Osteoblast (primary cell): ENCODE results near the gene BFSP2. TPM values are rescaled to one million over a fixed set of nuclear protein-coding genes. Genes with fewer than 3 reads are reported as not detected.

ENCODE experiments used
- DNase-seq: peaks from one replicate; pipeline ENCODE4 v3.0.0; 2011; ENCODE audit warnings: low spot score, mixed read lengths; ENCODE audit not compliant: insufficient read length; ENCODE audit errors: missing footprints
- H2AFZ ChIP-seq: 2 replicates; pipeline ENCODE4 v1.6.0; 2011; ENCODE audit warnings: mild to moderate bottlenecking, low read length
- H3K27ac ChIP-seq: 2 replicates; pipeline ENCODE4 v1.5.1; 2011; ENCODE audit warnings: mild to moderate bottlenecking, low read depth, low read length, moderate library complexity
- H3K27me3 ChIP-seq: 2 replicates; pipeline ENCODE4 v1.6.0; 2012; ENCODE audit warnings: mild to moderate bottlenecking, control low read depth, inconsistent platforms, low read length, moderate library complexity; ENCODE audit not compliant: insufficient read depth
- H3K36me3 ChIP-seq: 2 replicates; pipeline ENCODE4 v1.5.1; 2011; ENCODE audit warnings: mild to moderate bottlenecking, low read length, control low read depth, moderate library complexity; ENCODE audit not compliant: insufficient read depth
- H3K4me1 ChIP-seq: 2 replicates; pipeline ENCODE4 v1.5.1; 2011; ENCODE audit warnings: mild to moderate bottlenecking, low read length, control low read depth, moderate library complexity; ENCODE audit not compliant: insufficient read depth
- H3K4me2 ChIP-seq: 2 replicates; pipeline ENCODE4 v1.6.0; 2011; ENCODE audit warnings: mild to moderate bottlenecking, low read length; ENCODE audit not compliant: insufficient read depth
- H3K4me3 ChIP-seq: fragments of 200-600 bp; sonication (generic); 3 replicates; pipeline ENCODE4 v1.5.1; 2012; ENCODE audit warnings: mild to moderate bottlenecking, low read length, inconsistent platforms; ENCODE audit not compliant: insufficient read depth
- H3K79me2 ChIP-seq: 2 replicates; pipeline ENCODE4 v1.6.0; 2012; ENCODE audit warnings: mild to moderate bottlenecking, low read length, control low read depth, inconsistent platforms; ENCODE audit not compliant: insufficient read depth
- H3K9me3 ChIP-seq: 2 replicates; pipeline ENCODE4 v1.5.1; 2011; ENCODE audit warnings: low read depth, low read length, control low read depth
- H4K20me1 ChIP-seq: 2 replicates; pipeline ENCODE4 v1.6.0; 2012; ENCODE audit warnings: mild to moderate bottlenecking, low read length, control low read depth; ENCODE audit not compliant: insufficient read depth
- total RNA-seq: library from RNA; depleted of rRNA; stranded (reverse); fragments of >200 nt; gene quantifications from 2 replicates; pipeline ENCODE4 v1.2.3, GENCODE V29; 2012
- TF ChIP-seq, protein P1 (sequence below): IDR thresholded peaks from 2 replicates; pipeline ENCODE4 v1.5.1; 2011; ENCODE audit warnings: mild to moderate bottlenecking, low read depth, low read length, moderate library complexity; ENCODE audit errors: extremely low read depth

The BFSP2 gene
- total RNA-seq, 1 donor = not detected

DNA sequence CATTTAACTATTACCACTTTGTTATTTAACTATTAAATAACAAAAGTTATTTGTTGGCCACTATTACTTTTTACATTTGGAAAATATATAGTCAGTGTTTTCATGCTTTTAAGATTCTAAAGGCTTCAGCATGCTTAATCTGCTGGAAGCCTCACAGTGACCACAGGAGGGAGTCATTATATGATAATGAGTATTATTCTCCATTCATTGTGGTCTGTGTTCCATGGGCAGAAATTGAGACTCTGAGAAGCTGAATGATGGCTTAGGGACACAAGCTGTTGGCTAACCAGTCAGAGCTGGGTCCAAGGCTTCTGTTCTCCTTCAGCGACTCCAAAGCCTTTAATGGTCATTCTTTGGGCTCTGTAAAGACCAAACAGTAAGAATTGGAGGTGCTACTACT lies 64.7 kb downstream of the BFSP2 start:
- peaks cover 4% of the 10 kb centered on the region for H3K27me3 ChIP-seq
- no peak overlapping the region for H3K27ac ChIP-seq
- no peaks in the 10 kb centered on the region for H3K9me3 ChIP-seq
- peaks cover 17% of the 10 kb centered on the region for H3K4me1 ChIP-seq
- no peak overlapping the region for H2AFZ ChIP-seq
- no peak overlapping the region for H3K4me2 ChIP-seq
- H3K36me3 ChIP-seq = no peaks in the 10 kb centered on the region
- no peaks in the 10 kb centered on the region for H4K20me1 ChIP-seq
- no peak overlapping the region for H3K4me3 ChIP-seq
- no peak for DNase-seq
- TF ChIP-seq, protein P1, sequence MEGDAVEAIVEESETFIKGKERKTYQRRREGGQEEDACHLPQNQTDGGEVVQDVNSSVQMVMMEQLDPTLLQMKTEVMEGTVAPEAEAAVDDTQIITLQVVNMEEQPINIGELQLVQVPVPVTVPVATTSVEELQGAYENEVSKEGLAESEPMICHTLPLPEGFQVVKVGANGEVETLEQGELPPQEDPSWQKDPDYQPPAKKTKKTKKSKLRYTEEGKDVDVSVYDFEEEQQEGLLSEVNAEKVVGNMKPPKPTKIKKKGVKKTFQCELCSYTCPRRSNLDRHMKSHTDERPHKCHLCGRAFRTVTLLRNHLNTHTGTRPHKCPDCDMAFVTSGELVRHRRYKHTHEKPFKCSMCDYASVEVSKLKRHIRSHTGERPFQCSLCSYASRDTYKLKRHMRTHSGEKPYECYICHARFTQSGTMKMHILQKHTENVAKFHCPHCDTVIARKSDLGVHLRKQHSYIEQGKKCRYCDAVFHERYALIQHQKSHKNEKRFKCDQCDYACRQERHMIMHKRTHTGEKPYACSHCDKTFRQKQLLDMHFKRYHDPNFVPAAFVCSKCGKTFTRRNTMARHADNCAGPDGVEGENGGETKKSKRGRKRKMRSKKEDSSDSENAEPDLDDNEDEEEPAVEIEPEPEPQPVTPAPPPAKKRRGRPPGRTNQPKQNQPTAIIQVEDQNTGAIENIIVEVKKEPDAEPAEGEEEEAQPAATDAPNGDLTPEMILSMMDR = peak; percentile 45
- H3K79me2 ChIP-seq = no peaks in the 10 kb centered on the region

DNA sequence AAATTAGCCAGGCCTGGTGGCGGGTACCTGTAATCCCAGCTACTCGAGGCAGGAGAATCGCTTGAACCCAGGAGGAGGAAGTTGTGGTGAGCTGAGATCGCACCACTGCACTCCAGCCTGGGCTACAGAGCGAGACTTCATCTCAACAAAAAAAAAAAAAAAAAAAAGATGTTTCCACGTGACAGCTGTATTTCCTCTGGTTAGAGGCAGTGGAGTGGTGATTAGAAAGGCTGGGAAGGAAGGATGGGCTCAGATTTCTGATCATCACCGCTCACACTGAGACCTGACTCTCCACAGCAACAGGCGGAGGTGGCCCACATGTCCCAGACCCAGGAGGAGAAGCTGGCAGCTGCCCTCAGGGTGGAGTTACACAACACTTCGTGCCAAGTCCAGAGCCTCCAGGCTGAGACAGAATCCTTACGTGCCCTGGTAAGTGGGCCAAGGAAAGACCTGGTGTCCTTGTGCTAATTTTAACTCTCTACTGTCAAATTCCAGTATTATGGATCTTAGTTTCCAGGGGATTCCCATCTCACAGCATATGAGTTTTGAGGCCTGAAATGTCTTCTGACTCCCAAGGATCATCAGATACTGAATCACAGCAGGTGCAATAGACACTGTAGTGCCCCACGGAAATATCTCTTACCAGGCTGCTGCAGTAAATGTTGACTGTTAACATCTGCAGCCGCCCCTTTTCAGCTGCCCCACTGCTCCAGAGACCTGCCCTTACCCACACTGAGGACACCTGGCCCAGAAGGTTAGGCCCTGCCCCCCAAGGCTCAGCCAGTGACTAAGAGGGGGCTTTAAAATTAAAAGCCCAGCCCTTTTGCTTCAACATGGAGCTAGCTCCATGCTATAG lies 66.9 kb downstream of the BFSP2 start:
- Histone ChIP-seq H3K27ac (no peak overlapping the region), H3K4me2 (no peak overlapping the region), H3K27me3 (no peaks in the 10 kb centered on the region), H4K20me1 (no peaks in the 10 kb centered on the region), H2AFZ (no peak overlapping the region), H3K36me3 (no peaks in the 10 kb centered on the region), H3K9me3 (no peaks in the 10 kb centered on the region), H3K4me3 (no peak overlapping the region), H3K4me1 (peaks cover 18% of the 10 kb centered on the region), H3K79me2 (no peaks in the 10 kb centered on the region)
- DNase-seq = no peak
- TF ChIP-seq, protein P1 = no peak

DNA sequence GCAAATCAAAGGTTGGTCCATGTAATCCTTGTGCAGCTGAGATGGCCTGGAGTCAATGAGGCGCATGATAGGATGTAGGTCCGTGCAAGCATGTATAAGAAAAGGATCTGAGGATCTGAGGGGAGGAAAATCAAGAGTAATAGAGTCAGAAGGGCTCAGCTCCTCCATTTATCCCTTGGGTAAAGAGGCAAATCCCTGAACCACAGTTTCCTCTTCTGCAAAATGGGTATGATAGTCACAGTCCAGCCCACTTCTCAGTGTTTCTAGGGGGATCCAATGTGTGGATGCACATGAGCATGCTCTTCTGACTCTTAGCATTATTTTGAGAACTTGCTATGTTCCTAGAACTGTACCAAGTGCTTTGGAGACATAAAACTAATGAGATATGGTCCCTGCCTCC lies 67.9 kb downstream of the BFSP2 start:
- Histone ChIP-seq H4K20me1 (no peaks in the 10 kb centered on the region), H3K4me2 (peak overlapping the region; percentile 41), H3K27me3 (no peaks in the 10 kb centered on the region), H3K27ac (no peak overlapping the region), H3K4me1 (peaks cover 18% of the 10 kb centered on the region), H3K4me3 (peak overlapping the region; percentile 13), H3K36me3 (no peaks in the 10 kb centered on the region), H2AFZ (peak overlapping the region; percentile 8), H3K79me2 (no peaks in the 10 kb centered on the region), H3K9me3 (no peaks in the 10 kb centered on the region)
- TF ChIP-seq, protein P1 = no peak
- DNase-seq = no peak

DNA sequence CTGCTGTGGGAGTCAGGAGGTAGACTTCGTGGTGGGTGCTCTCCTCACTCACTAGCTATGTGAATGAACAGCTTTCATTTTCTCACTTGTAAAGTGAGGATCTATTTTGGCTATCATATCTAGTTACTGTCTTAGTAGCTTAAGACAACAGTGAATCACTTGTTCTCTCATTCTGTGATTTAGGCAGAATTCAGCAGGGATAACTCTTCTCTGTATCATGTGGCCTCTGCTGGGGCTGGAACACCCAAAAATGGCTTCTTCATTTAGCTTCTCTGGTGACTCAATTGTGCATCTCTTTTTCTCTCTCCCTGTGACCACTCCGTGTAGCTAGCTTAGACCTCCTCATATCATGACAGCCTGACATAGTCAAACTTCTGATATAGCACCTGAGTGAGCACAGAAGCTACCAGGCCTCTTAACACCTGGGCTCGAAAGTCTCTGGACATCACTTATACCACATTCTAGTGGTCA lies 68.4 kb downstream of the BFSP2 start:
- H3K4me1 ChIP-seq = peaks cover 18% of the 10 kb centered on the region
- H3K9me3 ChIP-seq = no peaks in the 10 kb centered on the region
- H3K79me2 ChIP-seq = no peaks in the 10 kb centered on the region
- TF ChIP-seq, protein P1 = no peak
- H4K20me1 ChIP-seq = no peaks in the 10 kb centered on the region
- H3K4me2 ChIP-seq = peak overlapping the region; percentile 41
- H3K4me3 ChIP-seq = peak overlapping the region; percentile 13
- H3K36me3 ChIP-seq = no peaks in the 10 kb centered on the region
- peak; percentile 85 for DNase-seq
- peak overlapping the region; percentile 37 for H2AFZ ChIP-seq
- no peak overlapping the region for H3K27ac ChIP-seq
- no peaks in the 10 kb centered on the region for H3K27me3 ChIP-seq
